Neural cell (in vitro differentiated cells): ENCODE data around the gene SLC16A13. TPM values are rescaled to one million over a fixed set of nuclear protein-coding genes. Genes with fewer than 3 reads are reported as not detected.

Experiments used
- H2AFZ ChIP-seq: fragments of 200-600, 300-800 bp; sonication (generic), shearing (Covaris generic); 2 replicates; pipeline ENCODE4 v1.6.0; 2014; ENCODE audit warnings: low read depth, mild to moderate bottlenecking, antibody characterized with exemption, low read length, moderate library complexity
- H3F3A ChIP-seq: fragments of 200-600 bp; shearing (Covaris generic); 2 replicates; pipeline ENCODE4 v1.6.1; 2016; ENCODE audit warnings: mild to moderate bottlenecking, moderate library complexity, mixed read lengths, antibody characterized with exemption, low read length; ENCODE audit not compliant: insufficient read depth, poor library complexity, severe bottlenecking
- H3K27ac ChIP-seq: fragments of 200-600, 300-800 bp; sonication (generic), shearing (Covaris generic); 2 replicates; pipeline ENCODE4 v1.5.1; 2014; ENCODE audit warnings: mild to moderate bottlenecking, low read length, moderate library complexity
- H3K27me3 ChIP-seq: fragments of 300-800, 200-600 bp; sonication (generic), shearing (Covaris generic); 2 replicates; pipeline ENCODE4 v1.6.0; 2014; ENCODE audit warnings: mild to moderate bottlenecking, low read depth, low read length, moderate library complexity; ENCODE audit not compliant: insufficient read depth
- H3K36me3 ChIP-seq: fragments of 300-800, 200-600 bp; sonication (generic), shearing (Covaris generic); 2 replicates; pipeline ENCODE4 v1.5.1; 2014; ENCODE audit warnings: mild to moderate bottlenecking, antibody characterized with exemption, low read length, moderate library complexity; ENCODE audit not compliant: insufficient read depth
- H3K4me2 ChIP-seq: fragments of 300-800, 200-600 bp; sonication (generic), shearing (Covaris generic); 2 replicates; pipeline ENCODE4 v1.6.0; 2014; ENCODE audit warnings: mild to moderate bottlenecking, low read length
- H3K4me3 ChIP-seq: fragments of 300-800, 200-600 bp; sonication (generic), shearing (Covaris generic); 2 replicates; pipeline ENCODE4 v1.5.1; 2014; ENCODE audit warnings: mild to moderate bottlenecking, low read length, moderate library complexity
- H3K79me2 ChIP-seq: fragments of 200-600 bp; shearing (Covaris generic); replicated peaks from 2 replicates; pipeline ENCODE4 v1.6.0; 2014; ENCODE audit warnings: mild to moderate bottlenecking, low read length, moderate library complexity; ENCODE audit not compliant: insufficient read depth
- H3K9ac ChIP-seq: fragments of 300-800, 200-600 bp; sonication (generic), shearing (Covaris generic); 2 replicates; pipeline ENCODE4 v1.6.1; 2016; ENCODE audit warnings: mild to moderate bottlenecking, low read length, mixed read lengths
- H3K9me2 ChIP-seq: fragments of 200-600 bp; shearing (Covaris generic); 2 replicates; pipeline ENCODE4 v1.6.1; 2016; ENCODE audit warnings: mild to moderate bottlenecking, low read length, mixed read lengths; ENCODE audit not compliant: insufficient read depth
- H3K9me3 ChIP-seq: fragments of 200-600, 300-800 bp; sonication (generic), shearing (Covaris generic); 2 replicates; pipeline ENCODE4 v1.6.1; 2016; ENCODE audit warnings: mild to moderate bottlenecking, mixed run types, low read length, moderate library complexity, mixed read lengths
- H4K20me1 ChIP-seq: fragments of 200-600 bp; shearing (Covaris generic); 2 replicates; pipeline ENCODE4 v1.6.1; 2016; ENCODE audit warnings: mild to moderate bottlenecking, mixed run types; ENCODE audit not compliant: insufficient read depth
- EP300 ChIP-seq: fragments of 450-650 bp; conservative IDR thresholded peaks from 2 replicates; pipeline ENCODE4 v1.6.1; 2014; ENCODE audit warnings: antibody characterized with exemption, mild to moderate bottlenecking, moderate library complexity; ENCODE audit not compliant: poor library complexity, severe bottlenecking
- EZH2 ChIP-seq: fragments of 200-600, 300-800 bp; shearing (Covaris generic), sonication (generic); IDR thresholded peaks from 2 replicates; pipeline ENCODE4 v1.6.1; 2014; ENCODE audit warnings: antibody characterized with exemption, low read length, borderline replicate concordance, mild to moderate bottlenecking; ENCODE audit not compliant: insufficient read depth, poor library complexity, severe bottlenecking
- MXI1 ChIP-seq: fragments of 450-650 bp; conservative IDR thresholded peaks from 2 replicates; pipeline ENCODE4 v1.6.1; 2014; ENCODE audit warnings: antibody characterized with exemption, mild to moderate bottlenecking; ENCODE audit not compliant: poor library complexity, severe bottlenecking
- POLR2AphosphoS5 ChIP-seq: IDR thresholded peaks from 2 replicates; pipeline ENCODE4 v1.6.1; 2012
- RAD21 ChIP-seq: fragments of 450-650 bp; conservative IDR thresholded peaks from 2 replicates; pipeline ENCODE4 v1.6.1; 2014; ENCODE audit warnings: antibody characterized with exemption, mild to moderate bottlenecking, moderate library complexity
- REST ChIP-seq: IDR thresholded peaks from 2 replicates; pipeline ENCODE4 v1.6.1; 2012; ENCODE audit warnings: borderline replicate concordance
- SMC3 ChIP-seq: fragments of 450-650 bp; conservative IDR thresholded peaks from 2 replicates; pipeline ENCODE4 v1.6.1; 2014; ENCODE audit warnings: antibody characterized with exemption, mild to moderate bottlenecking, moderate library complexity; ENCODE audit not compliant: poor library complexity
- TAF1 ChIP-seq: IDR thresholded peaks from 2 replicates; pipeline ENCODE4 v1.6.1; 2012; ENCODE audit warnings: low read depth
- polyA plus RNA-seq: library from polyadenylated mRNA; depleted of rRNA; stranded (reverse); fragments of >200 nt; gene quantifications from 2 replicates; pipeline ENCODE4 v1.2.3, GENCODE V29; 2014
- TF ChIP-seq, protein P1 (sequence below): fragments of 450-650 bp; IDR thresholded peaks from 2 replicates; pipeline ENCODE4 v1.5.1; 2014; ENCODE audit warnings: antibody characterized with exemption, mild to moderate bottlenecking, moderate library complexity; ENCODE audit not compliant: poor library complexity, severe bottlenecking

Gene SLC16A13
- polyA plus RNA-seq, 1 donor from 2014 or later = not detected

DNA sequence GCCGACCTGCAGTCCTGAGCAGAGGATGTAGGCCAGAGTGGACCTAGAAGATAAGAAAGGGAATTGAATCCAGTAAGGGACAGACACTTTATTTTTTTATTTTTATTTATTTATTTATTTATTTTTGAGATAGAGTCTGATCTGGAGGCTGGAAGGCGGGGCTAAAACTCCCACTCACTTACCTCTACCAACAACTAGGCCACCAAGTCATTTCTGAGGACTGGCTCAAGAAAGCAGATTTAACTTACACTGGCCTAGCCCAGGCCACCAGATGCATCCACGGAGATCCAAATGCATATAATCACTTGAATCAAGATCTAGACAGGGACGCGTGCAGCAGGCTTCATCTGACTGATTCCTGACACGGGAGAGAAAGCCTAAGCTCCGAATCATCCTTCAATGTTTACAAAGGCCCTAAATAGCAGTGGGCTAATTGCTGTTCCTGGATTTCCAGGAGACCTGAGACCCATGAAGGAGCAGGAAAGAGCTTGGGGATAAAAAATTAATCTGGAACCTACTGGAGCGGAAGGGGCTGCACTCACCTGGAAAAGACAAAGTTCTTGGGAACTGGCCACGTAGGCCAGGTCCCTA is 41.1 kb upstream of the SLC16A13 start:
- H3K4me2 ChIP-seq = no peak overlapping the region

DNA sequence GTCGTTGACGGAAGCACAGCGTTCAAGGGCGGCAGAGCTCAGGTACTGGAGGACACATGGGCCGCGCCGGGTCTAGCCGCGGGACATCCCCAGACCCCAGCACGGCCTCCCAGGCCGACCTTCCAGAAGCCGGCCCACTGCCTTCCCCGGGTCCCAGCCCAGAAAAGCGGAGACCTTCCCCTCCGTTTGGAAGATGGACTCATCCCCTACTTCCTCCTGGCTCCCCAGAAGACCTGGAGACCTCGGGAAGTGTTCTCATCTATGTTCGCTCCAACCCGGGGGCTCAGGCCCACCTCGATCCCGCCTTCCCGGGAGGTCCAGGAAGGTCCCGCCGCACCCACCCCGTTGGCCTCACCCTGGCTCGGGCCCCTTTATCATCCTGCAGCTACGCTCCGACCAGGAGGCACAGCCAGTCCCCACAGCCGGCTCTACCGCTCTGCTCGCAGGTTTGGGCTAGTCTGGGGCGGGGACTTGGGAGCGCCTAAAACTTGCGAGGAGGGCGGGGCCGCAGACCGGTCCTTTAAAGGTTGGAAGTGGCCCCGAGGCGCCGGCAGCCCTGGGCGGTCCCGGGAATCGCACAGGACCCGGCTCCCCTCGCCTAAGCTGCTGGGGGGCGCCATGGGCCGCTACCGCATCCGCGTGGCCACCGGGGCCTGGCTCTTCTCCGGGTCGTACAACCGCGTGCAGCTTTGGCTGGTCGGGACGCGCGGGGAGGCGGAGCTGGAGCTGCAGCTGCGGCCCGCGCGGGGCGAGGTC is 40.1 kb upstream of the SLC16A13 start, which contains the start of gene ALOX12:
Gene ALOX12 (plus strand): TSS at position 550 of the 756 bp plus-strand sequence. CDS start 69 bp downstream, at position 619.
- no peaks in the 10 kb centered on the region for H3K9me2 ChIP-seq
- no peaks in the 10 kb centered on the region for H3K79me2 ChIP-seq
- peaks cover 9% of the 10 kb centered on the region for H3K27me3 ChIP-seq
- H3K27ac ChIP-seq = no peak within 1 kb of the TSS
- no peaks in the 10 kb centered on the region for H4K20me1 ChIP-seq
- no peaks in the 10 kb centered on the region for H3K9me3 ChIP-seq
- no peaks in the 10 kb centered on the region for H3F3A ChIP-seq
- H3K9ac ChIP-seq = no peak within 1 kb of the TSS
- no peaks in the 10 kb centered on the region for H3K36me3 ChIP-seq
- no peak within 1 kb of the TSS for H3K4me3 ChIP-seq
- no peak within 1 kb of the TSS for H2AFZ ChIP-seq
- H3K4me2 ChIP-seq = no peak within 1 kb of the TSS
- TF ChIP-seq MXI1 = no peak
- no peak for TF ChIP-seq REST
- no peak for TF ChIP-seq TAF1
- no peak for TF ChIP-seq POLR2AphosphoS5
- TF ChIP-seq EZH2 = no peak
- TF ChIP-seq, protein P1, sequence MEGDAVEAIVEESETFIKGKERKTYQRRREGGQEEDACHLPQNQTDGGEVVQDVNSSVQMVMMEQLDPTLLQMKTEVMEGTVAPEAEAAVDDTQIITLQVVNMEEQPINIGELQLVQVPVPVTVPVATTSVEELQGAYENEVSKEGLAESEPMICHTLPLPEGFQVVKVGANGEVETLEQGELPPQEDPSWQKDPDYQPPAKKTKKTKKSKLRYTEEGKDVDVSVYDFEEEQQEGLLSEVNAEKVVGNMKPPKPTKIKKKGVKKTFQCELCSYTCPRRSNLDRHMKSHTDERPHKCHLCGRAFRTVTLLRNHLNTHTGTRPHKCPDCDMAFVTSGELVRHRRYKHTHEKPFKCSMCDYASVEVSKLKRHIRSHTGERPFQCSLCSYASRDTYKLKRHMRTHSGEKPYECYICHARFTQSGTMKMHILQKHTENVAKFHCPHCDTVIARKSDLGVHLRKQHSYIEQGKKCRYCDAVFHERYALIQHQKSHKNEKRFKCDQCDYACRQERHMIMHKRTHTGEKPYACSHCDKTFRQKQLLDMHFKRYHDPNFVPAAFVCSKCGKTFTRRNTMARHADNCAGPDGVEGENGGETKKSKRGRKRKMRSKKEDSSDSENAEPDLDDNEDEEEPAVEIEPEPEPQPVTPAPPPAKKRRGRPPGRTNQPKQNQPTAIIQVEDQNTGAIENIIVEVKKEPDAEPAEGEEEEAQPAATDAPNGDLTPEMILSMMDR = no peak
- TF ChIP-seq EP300 = no peak
- no peak for TF ChIP-seq RAD21
- no peak for TF ChIP-seq SMC3

More for the DNA sequence above, 41.1 kb upstream of the SLC16A13 start:
- peaks cover 9% of the 10 kb centered on the region for H3K27me3 ChIP-seq
- H3K36me3 ChIP-seq = no peaks in the 10 kb centered on the region
- no peaks in the 10 kb centered on the region for H3K79me2 ChIP-seq
- H3K9me2 ChIP-seq = no peaks in the 10 kb centered on the region
- no peak overlapping the region for H3K4me3 ChIP-seq
- H3K27ac ChIP-seq = no peak overlapping the region
- H4K20me1 ChIP-seq = no peaks in the 10 kb centered on the region
- H3F3A ChIP-seq = no peaks in the 10 kb centered on the region
- no peak overlapping the region for H2AFZ ChIP-seq
- TF ChIP-seq SMC3 = no peak
- H3K9me3 ChIP-seq = no peaks in the 10 kb centered on the region
- no peak overlapping the region for H3K9ac ChIP-seq
